ENCODE data around the gene TANK. TPM values are rescaled to one million over a fixed set of nuclear protein-coding genes. Genes with fewer than 3 reads are reported as not detected.

Gene TANK
- total and polyA plus RNA-seq, 2 of the 8 experiments (the other 6 are each of a cell fraction or from before 2014, with no cell fraction given), result 7.0 to 26.1 TPM

- no peak overlapping the region for H3K18ac ChIP-seq (ENCODE audit: extremely low read depth, low read length)
- no peak overlapping the region for H3K14ac ChIP-seq (ENCODE audit: insufficient read length)
- peak overlapping the region; percentile 95 for H2AFZ ChIP-seq (ENCODE audit: low read length)
- H2BK120ac ChIP-seq (replicated peaks; ENCODE audit: low read depth, low read length), result no peak overlapping the region
- no peak overlapping the region for H3K9ac ChIP-seq (replicated peaks in 1 of 4; ENCODE audit: extremely low read depth in 1 of 4, low read depth in 3 of 4, low read length in 3 of 4)
- no peak overlapping the region for H4K8ac ChIP-seq (ENCODE audit: extremely low read depth, insufficient read depth, low read length)
- no peaks in the 10 kb centered on the region for H3K79me1 ChIP-seq (ENCODE audit: low read depth, low read length)
- ChIA-PET CTCF (ENCODE audit: partially characterized antibody) (interaction anchor here (1.1 to 1.4 kb wide), 3 partner anchors 16 to 138 kb away, joined by 3 to 4 read pairs (median 4); no protein-coding TSS in a partner anchor), POLR2A (ENCODE audit: partially characterized antibody) (no interaction called here)
- no peak overlapping the region for H3K27ac ChIP-seq (ENCODE audit: low read depth, low read length)
- H3K23ac ChIP-seq (ENCODE audit: insufficient read length), result no peak overlapping the region
- no peaks in the 10 kb centered on the region for H3K9me3 ChIP-seq (ENCODE audit: insufficient read depth in 2 of 2, low read depth in 1 of 2, low read length in 1 of 2)
- no peak overlapping the region for H3K4me2 ChIP-seq (ENCODE audit: insufficient read depth in 1 of 2, low read depth in 2 of 2, low read length in 2 of 2)
- WGBS, 2 experiments (ENCODE audit: extremely low coverage in 1 of 2, insufficient coverage in 1 of 2, insufficient read length in 1 of 2, insufficient replicate concordance in 2 of 2, low coverage in 1 of 2, low lambda C conversion rate in 2 of 2, missing lambda C conversion rate in 1 of 2), result 88% methylated on average over 4 of the region's 4 CpGs; no CpG with 5 or more reads in 1 of the 2 experiments
- DNase-seq (ENCODE audit: low read depth in 1 of 2, low spot score in 2 of 2) (no peak), FAIRE-seq (no peak)
- no peaks in the 10 kb centered on the region for H3K27me3 ChIP-seq (replicated peaks in 1 of 4; ENCODE audit: control insufficient read depth in 3 of 4, extremely low read depth in 1 of 4, insufficient read depth in 3 of 4, low read length in 3 of 4)
- H4K91ac ChIP-seq (replicated peaks; ENCODE audit: insufficient read length, low read length), result no peak overlapping the region
- H2BK20ac ChIP-seq (ENCODE audit: low read length), result no peak overlapping the region
- H2BK5ac ChIP-seq (ENCODE audit: low read depth, low read length), result no peak overlapping the region
- H3K36me3 ChIP-seq (ENCODE audit: control insufficient read depth in 2 of 4, insufficient read depth in 4 of 4, low read length in 3 of 4), result no peaks in the 10 kb centered on the region
- no peak overlapping the region for H2BK15ac ChIP-seq (ENCODE audit: low read length)
- no peak overlapping the region for H3K4ac ChIP-seq (replicated peaks; ENCODE audit: insufficient read length, low read depth, low read length)
- H2AK5ac ChIP-seq (ENCODE audit: low read depth, low read length), result no peak overlapping the region
- no peak overlapping the region for H2BK12ac ChIP-seq (ENCODE audit: low read depth, low read length)
- H4K20me1 ChIP-seq (replicated peaks in 1 of 2; ENCODE audit: control insufficient read depth in 1 of 2, insufficient read depth in 2 of 2, low read length in 2 of 2), result no peaks in the 10 kb centered on the region
- no peak overlapping the region for H3K4me3 ChIP-seq (ENCODE audit: extremely low read depth in 1 of 4, insufficient read depth in 2 of 4, low read depth in 3 of 4, low read length in 4 of 4)
- H3K56ac ChIP-seq (replicated peaks; ENCODE audit: insufficient read length, low read depth, low read length), result no peak overlapping the region
- TF ChIP-seq TBP (IDR thresholded peaks at IDR 0.05; ENCODE audit: low read depth, low read length), result no peak
- TF ChIP-seq NANOG (IDR thresholded peaks at IDR 0.05; ENCODE audit: insufficient read depth, low read depth, low read length, poor library complexity, severe bottlenecking), result no peak
- TF ChIP-seq EZH2 (IDR thresholded peaks at IDR 0.05; ENCODE audit: low read depth, low read length, severe bottlenecking), result no peak
- TF ChIP-seq RAD21 (IDR thresholded peaks at IDR 0.05 in 1 of 2, conservative IDR thresholded peaks at IDR 0.05 in 1 of 2; ENCODE audit: low read depth in 2 of 2, low read length in 2 of 2), result no peak
- TF ChIP-seq CBX5 (IDR thresholded peaks at IDR 0.05; ENCODE audit: low read depth, low read length), result no peak
- TF ChIP-seq SP2 (IDR thresholded peaks at IDR 0.05; ENCODE audit: low read length), result no peak
- H3K79me2 ChIP-seq (ENCODE audit: control insufficient read depth in 1 of 2, insufficient read depth in 2 of 2, low read length in 2 of 2), result no peaks in the 10 kb centered on the region
- H4K5ac ChIP-seq (ENCODE audit: insufficient read length, low read depth, low read length), result no peak overlapping the region
- H3K23me2 ChIP-seq (ENCODE audit: low read depth, low read length), result no peaks in the 10 kb centered on the region
- peaks cover 0 to 7% (median 4%) of the 10 kb centered on the region in 4 experiments; a peak in 4 of 7 replicates for H3K4me1 ChIP-seq (replicated peaks in 1 of 4; ENCODE audit: control insufficient read depth in 3 of 4, insufficient read depth in 4 of 4, low read length in 3 of 4)
These were observed 24.2 kb upstream of the TANK start for GRCh38 chr2:161135951-161136593.

Data from H1 (cell line).